Endothelial cell of umbilical vein (primary cell): Measurements from ENCODE around the gene DAD1.

Experiments
- CTCF ChIP-seq, 2 donors: IDR thresholded peaks; 1 replicate in 1 of 2; 2 replicates in 1 of 2; pipeline ENCODE4 v1.5.1; 2011; ENCODE audit warnings: low read length in 2 of 2, mild to moderate bottlenecking in 2 of 2, moderate library complexity in 2 of 2, control low read depth in 1 of 2, inconsistent platforms in 1 of 2, low read depth in 1 of 2; ENCODE audit not compliant: insufficient read depth in 1 of 2; ENCODE audit errors: extremely low read depth in 1 of 2
- FOS ChIP-seq: IDR thresholded peaks from 2 replicates; pipeline ENCODE4 v1.6.1; 2011; ENCODE audit warnings: mild to moderate bottlenecking, low read length, moderate library complexity, borderline replicate concordance; ENCODE audit not compliant: insufficient read depth
- GATA2 ChIP-seq: IDR thresholded peaks from 2 replicates; pipeline ENCODE4 v1.7.0; 2011; ENCODE audit warnings: low read depth, mild to moderate bottlenecking, moderate library complexity, mixed read lengths, low read length; ENCODE audit not compliant: insufficient read length, insufficient read depth
- MYC ChIP-seq: IDR thresholded peaks from one replicate; pipeline ENCODE4 v1.6.1; 2011; ENCODE audit warnings: mild to moderate bottlenecking, low read depth, low read length
- POLR2A ChIP-seq: IDR thresholded peaks from 2 replicates; pipeline ENCODE4 v1.6.1; 2012; ENCODE audit warnings: low read depth, mild to moderate bottlenecking, control low read depth, low read length

DNA sequence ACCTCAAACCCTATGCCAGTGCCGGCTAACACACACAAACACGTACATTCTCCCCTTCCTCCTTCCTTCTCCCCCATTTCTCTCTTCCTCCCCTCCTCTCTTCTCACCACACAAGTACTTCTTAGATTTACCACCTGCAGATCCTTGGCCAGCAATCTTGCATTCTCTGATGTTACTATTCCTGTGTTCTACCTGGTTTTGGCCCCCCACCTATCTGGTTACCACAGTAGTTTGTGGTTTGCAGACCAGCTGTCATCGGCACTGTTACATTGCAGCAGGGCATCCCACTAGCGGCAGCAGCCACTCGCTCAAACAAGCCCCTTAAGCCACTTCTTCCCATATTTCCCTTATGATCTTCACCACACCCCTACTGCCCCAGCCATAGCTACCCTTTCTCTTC, 13.0 kb upstream of the DAD1 start:
- TF ChIP-seq CTCF (IDR thresholded peaks at IDR 0.05; ENCODE audit: extremely low read depth in 1 of 2, insufficient read depth in 1 of 2, low read depth in 1 of 2, low read length in 2 of 2): no peak
- TF ChIP-seq POLR2A: no peak
- no peak for TF ChIP-seq MYC
- no peak for TF ChIP-seq GATA2
- TF ChIP-seq FOS: no peak
